Fibroblast of villous mesenchyme (primary cell): ENCODE measurements around the gene RNF34. TPM values are rescaled to one million over a fixed set of nuclear protein-coding genes. Genes with fewer than 3 reads are reported as not detected.

ENCODE experiments used
- total RNA-seq: library from RNA; depleted of rRNA; stranded (reverse); fragments of >200 nt; gene quantifications from 2 replicates; pipeline ENCODE4 v1.2.3, GENCODE V29; 2012

The RNF34 gene
- total RNA-seq, 1 donor = 52.7 TPM

Other genes starting within 250 kb of the RNF34 start
- 13.5 and 15.1 TPM in 2 replicates for gene P2RX4, start 190.0 kb upstream of the RNF34 start, total RNA-seq
- gene CAMKK2, start 103.4 kb upstream of the RNF34 start, total RNA-seq = 14.7 and 16.4 TPM in 2 replicates
- 148 and 180 TPM in 2 replicates for gene ANAPC5, start 47.7 kb upstream of the RNF34 start, total RNA-seq
- 28.1 and 34.1 TPM in 2 replicates for gene KDM2B, start 180.9 kb downstream of the RNF34 start, total RNA-seq
- gene ORAI1, start 226.4 kb downstream of the RNF34 start, total RNA-seq = 9.7 and 12.5 TPM in 2 replicates